ENCODE measurements around the gene WDR43.

Gene WDR43

GRCh38 chr2:28894470-28895188, at the start of gene WDR43:
TSS of gene WDR43 (plus strand) at chr2:28894667. CDS start at chr2:28894699, 32 bp downstream.
- peak within 1 kb of the TSS; percentile 80 to 96 (median 90) for H3K27ac ChIP-seq
- H3K4me3 ChIP-seq: peak within 1 kb of the TSS; percentile 82 to 100 (median 100)

GRCh38 chr2:28855193-28855592, 39.3 kb upstream of the WDR43 start:
- Histone ChIP-seq H3K27ac (no peak overlapping the region), H3K4me3 (no peak overlapping the region)

- Histone ChIP-seq H3K27ac (no peak overlapping the region), H3K4me3 (no peak overlapping the region)
Observed at GRCh38 chr2:28855977-28856376, 38.5 kb upstream of the WDR43 start.

- H3K4me3 ChIP-seq: peak overlapping the region in 4 of 7 experiments; percentile 15 to 98 (median 82)
- peak overlapping the region in 1 of 21 experiments; percentile 91 for H3K27ac ChIP-seq
Observed at GRCh38 chr2:28868611-28869010, 25.9 kb upstream of the WDR43 start.

GRCh38 chr2:28869494-28870145, 24.8 kb upstream of the WDR43 start:
- peak overlapping the region in 20 of 21 experiments; percentile 66 to 91 (median 81) for H3K27ac ChIP-seq
- H3K4me3 ChIP-seq: peak overlapping the region; percentile 72 to 98 (median 93)

- peak within 1 kb of the TSS; percentile 72 to 98 (median 93) for H3K4me3 ChIP-seq
- peak within 1 kb of the TSS in 20 of 21 experiments; percentile 66 to 91 (median 81) for H3K27ac ChIP-seq
Observed at GRCh38 chr2:28870146-28870891, 24.1 kb upstream of the WDR43 start, which contains the start of gene TRMT61B. TSS of gene TRMT61B (minus strand) at chr2:28870309. CDS start at chr2:28870277, 32 bp downstream.

- Histone ChIP-seq H3K27ac (no peak overlapping the region), H3K4me3 (no peak overlapping the region)
Observed at GRCh38 chr2:28871620-28872019, 22.8 kb upstream of the WDR43 start.

- Histone ChIP-seq H3K4me3 (no peak overlapping the region), H3K27ac (no peak overlapping the region)
Observed at GRCh38 chr2:28880193-28880592, 14.3 kb upstream of the WDR43 start.

- H3K4me3 ChIP-seq: no peak overlapping the region
- no peak overlapping the region for H3K27ac ChIP-seq
Observed at GRCh38 chr2:28893488-28893887, 979 bp upstream of the WDR43 start.

- peak overlapping the region; percentile 80 to 96 (median 90) for H3K27ac ChIP-seq
- H3K4me3 ChIP-seq: peak overlapping the region; percentile 82 to 100 (median 100)
Observed at GRCh38 chr2:28895189-28895893, 874 bp downstream of the WDR43 start.

GRCh38 chr2:28896906-28897305, 2.4 kb downstream of the WDR43 start:
- no peak overlapping the region for H3K27ac ChIP-seq

GRCh38 chr2:28898048-28898447, 3.6 kb downstream of the WDR43 start:
- no peak overlapping the region for H3K27ac ChIP-seq
- H3K4me3 ChIP-seq: no peak overlapping the region

More at GRCh38 chr2:28896906-28897305, 2.4 kb downstream of the WDR43 start:
- H3K4me3 ChIP-seq: no peak overlapping the region

GRCh38 chr2:28901202-28901601, 6.7 kb downstream of the WDR43 start:
- H3K27ac ChIP-seq: no peak overlapping the region
- no peak overlapping the region for H3K4me3 ChIP-seq

GRCh38 chr2:28901841-28902240, 7.4 kb downstream of the WDR43 start:
- H3K27ac ChIP-seq: no peak overlapping the region
- no peak overlapping the region for H3K4me3 ChIP-seq

- Histone ChIP-seq H3K4me3 (no peak overlapping the region), H3K27ac (no peak overlapping the region)
Observed at GRCh38 chr2:28902584-28902983, 8.1 kb downstream of the WDR43 start.

GRCh38 chr2:28904295-28904694, 9.8 kb downstream of the WDR43 start:
- peak overlapping the region in 1 of 21 experiments; percentile 34 for H3K27ac ChIP-seq

GRCh38 chr2:28904802-28905457, 10.5 kb downstream of the WDR43 start:
- Histone ChIP-seq H3K4me3 (no peak overlapping the region), H3K27ac (peak overlapping the region in 1 of 21 experiments; percentile 34)

More at GRCh38 chr2:28904295-28904694, 9.8 kb downstream of the WDR43 start:
- H3K4me3 ChIP-seq: no peak overlapping the region

GRCh38 chr2:28905533-28905932, 11.1 kb downstream of the WDR43 start:
- Histone ChIP-seq H3K4me3 (no peak overlapping the region), H3K27ac (no peak overlapping the region)

GRCh38 chr2:28906376-28906775, 11.9 kb downstream of the WDR43 start:
- Histone ChIP-seq H3K27ac (no peak overlapping the region), H3K4me3 (no peak overlapping the region)
